GM10248 (cell line): Measurements from ENCODE around the gene NIPBL.

Experiments
- CTCF ChIA-PET: fragments of 300-600 bp; sonication (Branson Sonifier 250); formaldehyde crosslinking; extraction: SDS; loops from one replicate; lab custom pipeline; 2021; ENCODE audit warnings: antibody characterized with exemption; lab: Yijun Ruan, JAX
- POLR2A ChIA-PET: fragments of 350-650 bp; sonication (Branson Sonifier 250); formaldehyde crosslinking; extraction: SDS; loops from one replicate; lab custom pipeline; 2020; ENCODE audit warnings: antibody characterized with exemption; lab: Yijun Ruan, JAX
- DNase-seq: peaks from one replicate; pipeline ENCODE4 v3.0.0; 2012; ENCODE audit errors: extremely low spot score
- TF ChIP-seq, protein P1 (sequence below): IDR thresholded peaks from 2 replicates; pipeline ENCODE4 v1.5.1; 2012; ENCODE audit warnings: mild to moderate bottlenecking, low read depth; ENCODE audit errors: extremely low read depth, missing control alignments, control extremely low read depth

NIPBL gene

DNA sequence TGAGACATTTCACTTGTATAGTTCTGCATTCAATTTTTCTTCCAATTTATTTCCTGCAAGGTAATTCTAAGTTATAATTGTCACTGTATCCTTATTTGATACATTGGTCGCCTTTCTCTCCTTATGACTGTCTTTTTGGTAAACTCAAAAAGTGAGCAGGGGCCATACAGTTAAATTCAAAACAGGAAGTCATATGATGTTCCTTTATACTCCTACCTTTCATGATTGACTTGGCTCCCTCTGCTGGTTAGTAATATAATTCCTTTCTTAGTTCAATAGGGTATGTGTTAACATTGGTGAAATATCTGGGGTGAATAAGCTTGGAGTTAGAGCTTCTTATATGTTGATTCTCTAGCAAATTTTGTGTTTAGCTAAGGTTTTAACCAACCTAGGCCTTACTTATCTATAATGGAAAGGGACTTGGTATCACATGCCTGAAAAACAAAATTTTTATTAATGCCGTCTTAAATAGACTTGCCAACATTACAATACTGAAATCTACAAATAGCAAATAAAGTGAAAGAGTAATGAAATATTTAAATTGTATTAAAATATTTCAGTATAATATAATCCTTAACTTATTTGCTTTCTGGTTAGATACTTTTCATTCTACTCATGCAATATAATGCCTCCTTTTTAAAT is 6.0 kb upstream of the NIPBL start:
- CTCF ChIA-PET: interaction anchor here (0.6 to 6.8 kb wide), 9 partner anchors 15 to 177 kb away, joined by 3 to 68 read pairs (median 4); no protein-coding TSS in a partner anchor
- DNase-seq: peak; percentile 64
- TF ChIP-seq, protein P1, sequence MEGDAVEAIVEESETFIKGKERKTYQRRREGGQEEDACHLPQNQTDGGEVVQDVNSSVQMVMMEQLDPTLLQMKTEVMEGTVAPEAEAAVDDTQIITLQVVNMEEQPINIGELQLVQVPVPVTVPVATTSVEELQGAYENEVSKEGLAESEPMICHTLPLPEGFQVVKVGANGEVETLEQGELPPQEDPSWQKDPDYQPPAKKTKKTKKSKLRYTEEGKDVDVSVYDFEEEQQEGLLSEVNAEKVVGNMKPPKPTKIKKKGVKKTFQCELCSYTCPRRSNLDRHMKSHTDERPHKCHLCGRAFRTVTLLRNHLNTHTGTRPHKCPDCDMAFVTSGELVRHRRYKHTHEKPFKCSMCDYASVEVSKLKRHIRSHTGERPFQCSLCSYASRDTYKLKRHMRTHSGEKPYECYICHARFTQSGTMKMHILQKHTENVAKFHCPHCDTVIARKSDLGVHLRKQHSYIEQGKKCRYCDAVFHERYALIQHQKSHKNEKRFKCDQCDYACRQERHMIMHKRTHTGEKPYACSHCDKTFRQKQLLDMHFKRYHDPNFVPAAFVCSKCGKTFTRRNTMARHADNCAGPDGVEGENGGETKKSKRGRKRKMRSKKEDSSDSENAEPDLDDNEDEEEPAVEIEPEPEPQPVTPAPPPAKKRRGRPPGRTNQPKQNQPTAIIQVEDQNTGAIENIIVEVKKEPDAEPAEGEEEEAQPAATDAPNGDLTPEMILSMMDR: peak; percentile 62
- POLR2A ChIA-PET: no interaction called here

DNA sequence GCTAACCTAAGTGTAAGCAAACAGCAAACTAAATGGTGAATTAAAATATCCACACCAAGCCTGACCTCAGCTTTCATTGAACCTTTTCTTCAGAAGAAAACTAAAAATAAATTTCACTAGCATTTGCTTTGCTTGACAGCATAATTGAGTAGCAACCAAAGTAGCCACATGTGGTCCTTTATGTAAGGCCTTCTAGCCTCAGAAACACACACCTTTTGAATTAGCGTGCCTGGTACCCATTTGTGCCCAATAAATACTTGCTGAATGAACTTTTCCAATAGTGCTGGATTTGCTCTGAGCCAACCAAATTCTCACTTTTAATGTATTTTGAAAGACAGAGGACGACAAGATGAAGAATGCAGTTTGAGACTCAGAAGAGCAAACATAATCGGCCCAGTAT is 2.1 kb upstream of the NIPBL start:
- DNase-seq: no peak
- TF ChIP-seq, protein P1: no peak
- ChIA-PET POLR2A (no interaction called here), CTCF (interaction anchor here (1.0 to 3.4 kb wide), 5 partner anchors 8 to 144 kb away, joined by 3 to 19 read pairs (median 3); no protein-coding TSS in a partner anchor)

DNA sequence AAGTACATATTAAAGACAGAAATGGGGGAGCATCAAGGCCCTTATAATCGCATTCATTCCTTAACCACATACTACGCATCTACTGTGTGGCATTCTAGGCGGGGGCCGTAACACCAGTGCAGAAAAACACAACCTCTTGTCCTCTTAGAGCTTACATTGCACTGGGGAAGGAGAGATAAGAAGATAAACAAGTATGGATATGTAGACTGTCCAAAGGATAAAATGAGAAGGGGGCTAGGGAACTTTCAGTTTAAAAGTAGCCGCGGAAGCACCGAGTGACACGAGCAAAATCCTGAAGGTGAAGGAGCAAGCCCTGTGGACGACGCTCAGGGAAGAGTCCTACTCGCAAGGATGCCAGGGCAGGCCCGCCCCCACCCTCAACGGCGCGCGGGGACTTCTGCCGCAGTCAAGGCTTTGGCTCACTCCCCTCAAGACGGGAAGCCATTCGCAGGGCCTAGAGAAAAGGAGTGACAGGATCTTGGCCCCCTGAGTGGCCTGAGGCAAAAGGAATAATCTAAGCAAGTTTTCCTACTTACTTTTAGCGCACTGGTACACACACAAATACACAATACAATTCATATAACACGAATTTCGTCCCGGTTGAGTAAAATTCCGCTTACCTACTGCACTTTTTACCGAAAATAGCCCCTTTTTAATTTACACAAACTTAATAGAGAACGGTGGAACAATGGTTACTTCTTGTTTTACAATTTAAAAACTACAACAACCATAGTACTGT is 1.3 kb upstream of the NIPBL start:
- ChIA-PET CTCF (interaction anchor here (0.8 to 3.4 kb wide), 14 partner anchors 8 to 145 kb away, joined by 3 to 19 read pairs (median 4); no protein-coding TSS in a partner anchor), POLR2A (interaction anchor here (0.9 to 1.5 kb wide), 3 partner anchors 10 to 150 kb away, joined by 3 to 5 read pairs (median 3); no protein-coding TSS in a partner anchor)
- TF ChIP-seq, protein P1: no peak
- DNase-seq: no peak

DNA sequence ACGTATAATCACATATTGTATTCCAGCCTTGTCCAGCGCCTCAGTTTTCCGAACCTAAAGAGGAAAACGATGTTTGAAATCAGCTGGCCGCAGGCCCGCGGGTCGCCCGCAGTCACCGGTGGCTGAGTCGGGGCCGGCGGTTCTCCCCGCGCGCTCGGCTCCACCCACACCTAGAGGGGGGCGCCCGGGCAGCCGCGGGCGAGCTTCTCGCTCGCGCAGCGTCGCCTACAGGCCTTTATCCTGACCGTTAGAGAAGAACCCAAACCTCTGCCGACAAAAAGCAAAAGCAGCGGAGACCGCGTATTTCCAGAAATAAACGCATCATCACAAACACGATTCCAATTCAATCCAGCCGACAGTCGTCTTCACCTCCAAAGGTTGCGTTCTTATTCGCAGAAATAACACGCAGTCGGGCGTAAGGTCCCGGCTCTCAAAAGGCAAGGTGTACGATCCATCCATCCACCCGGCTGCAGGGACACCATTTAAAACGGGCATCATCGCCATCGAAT is 725 bp upstream of the NIPBL start:
- peak; percentile 80 for DNase-seq
- CTCF ChIA-PET: interaction anchor here (0.8 to 3.4 kb wide), 13 partner anchors 9 to 146 kb away, joined by 3 to 19 read pairs (median 4); no protein-coding TSS in a partner anchor
- TF ChIP-seq, protein P1: peak; percentile 53
- POLR2A ChIA-PET: interaction anchor here (0.9 to 1.5 kb wide), 3 partner anchors 10 to 151 kb away, joined by 3 to 5 read pairs (median 3); no protein-coding TSS in a partner anchor

DNA sequence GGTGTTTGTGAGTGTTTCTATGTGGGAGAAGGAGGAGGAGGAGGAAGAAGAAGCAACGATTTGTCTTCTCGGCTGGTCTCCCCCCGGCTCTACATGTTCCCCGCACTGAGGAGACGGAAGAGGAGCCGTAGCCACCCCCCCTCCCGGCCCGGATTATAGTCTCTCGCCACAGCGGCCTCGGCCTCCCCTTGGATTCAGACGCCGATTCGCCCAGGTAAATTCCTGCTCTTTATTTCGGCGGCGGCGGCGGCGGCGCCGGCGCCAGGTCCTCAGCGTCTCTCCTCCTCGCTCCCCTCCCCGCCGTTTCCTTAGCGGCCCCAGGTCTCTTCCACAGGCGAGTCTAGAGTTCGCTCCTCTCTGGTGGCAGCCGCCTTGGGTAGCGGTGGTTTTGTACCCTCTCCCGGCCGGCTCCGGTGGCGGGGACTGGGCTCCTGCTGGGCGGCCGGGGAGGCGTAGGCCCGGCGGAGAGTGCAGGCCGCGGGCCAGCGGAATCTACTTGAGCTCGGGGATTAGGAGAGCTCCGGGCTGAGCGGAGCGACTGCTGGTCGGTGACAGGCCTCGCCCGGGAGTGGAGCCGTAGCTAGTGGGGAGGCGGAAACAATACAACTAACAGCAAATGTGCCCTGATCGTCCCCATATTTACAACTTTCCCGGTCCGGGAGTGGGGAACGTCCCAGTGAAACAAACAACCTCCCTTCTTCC is 547 bp downstream of the NIPBL start:
- CTCF ChIA-PET: interaction anchor here (0.7 to 1.9 kb wide), 10 partner anchors 8 to 146 kb away, joined by 3 to 10 read pairs (median 5); no protein-coding TSS in a partner anchor
- peak; percentile 28 for DNase-seq
- POLR2A ChIA-PET: interaction anchor here (1.5 kb wide), 1 partner anchor 152 kb away, joined by 5 read pairs; no protein-coding TSS in a partner anchor
- TF ChIP-seq, protein P1: no peak
